Left lung (tissue), 10 donors: ENCODE measurements around the gene FLT1. TPM values are rescaled to one million over a fixed set of nuclear protein-coding genes. Genes with fewer than 3 reads are reported as not detected.
A peak's percentile ranks its signal among the peaks of the same experiment; 100 is the strongest.

Experiments used
- ATAC-seq: fragments of 200-7000 bp; cut with Tn5 transposase; one replicate; pipeline ENCODE4 v1.9.1; 2020; ENCODE audit warnings: moderate library complexity
- DNase-seq, 4 donors: peaks; one replicate each; pipeline ENCODE4 v3.0.0-alpha.2; 2013 to 2020
- H3K27ac ChIP-seq, 2 donors: fragments of 200-600 bp; sonication (generic) in 1 of 2; one replicate each; pipeline versions ENCODE4 v1.5.0 to v1.8.0; 2020 to 2021
- H3K27me3 ChIP-seq, 2 donors: fragments of 200-600 bp; sonication (generic) in 1 of 2; one replicate each; pipeline versions ENCODE4 v1.5.0 to v1.8.0; 2020 to 2021
- H3K36me3 ChIP-seq, 2 donors: fragments of 200-600 bp; sonication (generic) in 1 of 2; one replicate each; pipeline versions ENCODE4 v1.5.0 to v1.8.0; 2020 to 2021
- H3K4me1 ChIP-seq, 2 donors: fragments of 200-600 bp; one replicate each; pipeline ENCODE4 v1.8.0; 2021
- H3K4me3 ChIP-seq, 2 donors: fragments of 200-600 bp; sonication (generic) in 1 of 2; one replicate each; pipeline versions ENCODE4 v1.5.0 to v1.8.0; 2020 to 2021; ENCODE audit warnings: mild to moderate bottlenecking in 1 of 2
- H3K9me3 ChIP-seq, 2 donors: fragments of 200-600 bp; sonication (generic) in 1 of 2; one replicate each; pipeline versions ENCODE4 v1.5.0 to v1.8.0; 2020 to 2021
- CTCF ChIP-seq, 2 donors: fragments of 200-600 bp; sonication (generic) in 1 of 2; IDR thresholded peaks; one replicate each; pipeline versions ENCODE4 v1.5.0 to v1.8.0; 2021; ENCODE audit warnings: antibody characterized with exemption in 2 of 2
- intact Hi-C, 2 donors: fragments of 100-400 bp; cut with DNase I; formaldehyde crosslinking; loops; one replicate each; pipeline versions ENCODE4 v1.11.2 to v1.14.2; 2022
- polyA plus RNA-seq, 6 donors: library from polyadenylated mRNA; unstranded; fragments of 120-200 nt; gene quantifications; one replicate each; pipeline ENCODE4 v1.2.1, GENCODE V29; 2013; ENCODE audit not compliant: insufficient read length in 6 of 6
- total RNA-seq, 2 donors: library from RNA; stranded (reverse); fragmentation: NEBNext Ultra II Directional; extraction: Animal tissue kit (Norgen Biotek cat#: 25700); gene quantifications; one replicate each; pipeline ENCODE4 v1.2.1, GENCODE V29; 2021
- donor health status: DM: no; HTN: yes; CAD: no.
- donor health status: DM: no; HTN: no; CAD: no.

Gene FLT1
- total and polyA plus RNA-seq, 8 donors, result 21.3 to 30.3 (median 25.3) TPM

- DNase-seq (no peak), ATAC-seq (peak; percentile 79)
- H3K4me3 ChIP-seq, result no peak overlapping the region
- no peaks in the 10 kb centered on the region for H3K9me3 ChIP-seq
- H3K27ac ChIP-seq, result no peak overlapping the region
- intact Hi-C loops, result no loop called here
- H3K36me3 ChIP-seq, result peaks cover 0 to 4% of the 10 kb centered on the region in 2 donors
- H3K27me3 ChIP-seq, result peaks cover 0 to under 1% of the 10 kb centered on the region in 2 donors
- H3K4me1 ChIP-seq, result peaks cover 0 to 39% of the 10 kb centered on the region in 2 donors
- TF ChIP-seq CTCF (IDR thresholded peaks at IDR 0.05), result no peak
These were observed 100.5 kb downstream of the FLT1 start for GRCh38 chr13:28394422-28394821.

DNA sequence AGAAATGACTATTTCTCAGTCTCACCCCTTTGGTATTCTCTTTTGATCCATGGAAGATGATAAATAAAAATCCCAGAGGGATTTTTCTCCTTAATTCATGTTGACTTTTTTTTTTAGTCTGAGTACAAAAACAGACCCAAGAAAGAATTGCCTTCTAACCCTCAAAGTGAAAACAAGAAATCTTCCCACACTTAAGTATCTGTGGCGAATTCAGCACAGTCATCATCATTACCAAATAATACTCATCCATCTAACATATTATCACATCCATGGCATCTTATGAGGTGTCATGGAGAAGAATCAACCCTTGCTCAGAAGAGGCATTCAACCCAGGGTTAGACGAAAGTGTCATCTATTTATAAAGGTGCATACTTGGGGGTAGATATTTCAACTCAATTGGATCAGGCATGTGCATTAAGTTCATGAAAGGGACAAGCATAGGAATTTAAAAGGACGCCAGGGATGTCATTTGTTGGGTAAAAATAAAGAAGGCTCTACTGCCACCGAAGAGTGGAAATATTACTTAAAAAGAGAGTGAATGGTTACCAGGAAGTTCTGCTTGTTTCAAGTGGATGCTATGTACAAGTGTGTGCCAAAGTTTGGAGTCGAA, 101.9 kb downstream of the FLT1 start:
- H3K4me1 ChIP-seq, result peaks cover 0 to 39% of the 10 kb centered on the region in 2 donors
- H3K27me3 ChIP-seq, result peaks cover 0 to 12% of the 10 kb centered on the region in 2 donors
- no peak overlapping the region for H3K4me3 ChIP-seq
- H3K36me3 ChIP-seq, result peaks cover 0 to 7% of the 10 kb centered on the region in 2 donors
- DNase-seq (peak in 1 of 4 donors; percentile 41), ATAC-seq (no peak)
- peak overlapping the region in 1 of 2 donors; percentile 13 for H3K27ac ChIP-seq
- H3K9me3 ChIP-seq, result no peaks in the 10 kb centered on the region
- intact Hi-C loops, result no loop called here
- TF ChIP-seq CTCF (IDR thresholded peaks at IDR 0.05), result no peak

DNA sequence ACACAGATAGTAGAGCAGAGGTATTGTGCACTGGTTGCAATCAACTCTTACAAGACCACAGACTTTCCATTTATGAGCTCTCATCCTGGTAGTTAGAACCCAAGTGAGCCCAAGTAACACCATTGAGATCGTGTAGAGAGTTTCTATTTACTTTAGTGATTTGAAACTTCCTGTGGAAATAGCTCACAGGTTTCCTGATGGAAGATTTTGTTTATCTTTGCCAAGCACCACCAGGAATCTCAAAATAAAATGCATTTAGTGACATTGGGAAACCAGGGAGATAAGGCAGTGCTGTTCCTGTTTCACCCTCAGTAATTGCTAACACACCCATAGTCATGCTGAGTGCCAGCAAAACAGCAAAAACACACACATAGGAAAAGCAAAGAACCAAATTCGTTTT, 102.5 kb downstream of the FLT1 start:
- H3K9me3 ChIP-seq, result no peaks in the 10 kb centered on the region
- intact Hi-C loops, result no loop called here
- no peak for TF ChIP-seq CTCF (IDR thresholded peaks at IDR 0.05)
- H3K27me3 ChIP-seq, result peaks cover 0 to 18% of the 10 kb centered on the region in 2 donors
- peak overlapping the region in 1 of 2 donors; percentile 13 for H3K27ac ChIP-seq
- H3K36me3 ChIP-seq, result peaks cover 0 to 7% of the 10 kb centered on the region in 2 donors
- peaks cover 0 to 39% of the 10 kb centered on the region in 2 donors for H3K4me1 ChIP-seq
- ATAC-seq (no peak), DNase-seq (peak in 1 of 4 donors; percentile 17)
- no peak overlapping the region for H3K4me3 ChIP-seq

- no peak for TF ChIP-seq CTCF (IDR thresholded peaks at IDR 0.05)
- no peaks in the 10 kb centered on the region for H3K9me3 ChIP-seq
- ATAC-seq (no peak), DNase-seq (no peak)
- no peak overlapping the region for H3K27ac ChIP-seq
- peaks cover 0 to 31% of the 10 kb centered on the region in 2 donors for H3K27me3 ChIP-seq
- intact Hi-C loops, result no loop called here
- peaks cover 0 to 4% of the 10 kb centered on the region in 2 donors for H3K4me1 ChIP-seq
- peaks cover 0 to 7% of the 10 kb centered on the region in 2 donors for H3K36me3 ChIP-seq
- no peak overlapping the region for H3K4me3 ChIP-seq
These were observed 107.0 kb downstream of the FLT1 start for GRCh38 chr13:28387740-28388501.

- TF ChIP-seq CTCF (IDR thresholded peaks at IDR 0.05), result no peak
- Histone ChIP-seq H3K9me3 (no peaks in the 10 kb centered on the region), H3K4me1 (peaks cover 0 to under 1% of the 10 kb centered on the region in 2 donors), H3K27ac (no peak overlapping the region), H3K4me3 (no peak overlapping the region), H3K36me3 (peaks cover 0 to 7% of the 10 kb centered on the region in 2 donors), H3K27me3 (peaks cover 0 to 31% of the 10 kb centered on the region in 2 donors)
- DNase-seq, result no peak
- intact Hi-C loops, result no loop called here
- no peak for ATAC-seq
These were observed 109.6 kb downstream of the FLT1 start for GRCh38 chr13:28385362-28385761.
